Astrocyte (in vitro differentiated cells and primary cell): Measurements from ENCODE around the gene TAF3. TPM values are rescaled to one million over a fixed set of nuclear protein-coding genes. Genes with fewer than 3 reads are reported as not detected.

Experiments
- DNase-seq: peaks from one replicate; pipeline ENCODE4 v3.0.0-alpha.2; 2010; ENCODE audit warnings: low read depth
- FAIRE-seq: peaks from 2 replicates; lab custom pipeline; 2011; peaks lifted over from hg19 to GRCh38; lab: Jason Lieb, UNC
- H2AFZ ChIP-seq: 2 replicates; pipeline ENCODE4 v1.6.0; 2012; ENCODE audit warnings: low read depth, low read length, inconsistent platforms
- H3K27ac ChIP-seq: 2 replicates; pipeline ENCODE4 v1.5.1; 2011; ENCODE audit warnings: low read depth, low read length, inconsistent platforms
- H3K27me3 ChIP-seq: 2 replicates; pipeline ENCODE4 v1.6.0; 2011; ENCODE audit warnings: low read length, inconsistent platforms; ENCODE audit not compliant: insufficient read depth
- H3K36me3 ChIP-seq: 2 replicates; pipeline ENCODE4 v1.5.1; 2011; ENCODE audit warnings: low read length, inconsistent platforms; ENCODE audit not compliant: insufficient read depth
- H3K4me1 ChIP-seq: 2 replicates; pipeline ENCODE4 v1.5.1; 2011; ENCODE audit warnings: low read length, inconsistent platforms; ENCODE audit not compliant: insufficient read depth
- H3K4me2 ChIP-seq: 2 replicates; pipeline ENCODE4 v1.6.0; 2012; ENCODE audit warnings: low read length, inconsistent platforms
- H3K4me3 ChIP-seq: 2 replicates; pipeline ENCODE4 v1.5.1; 2011; ENCODE audit warnings: low read depth, mild to moderate bottlenecking, low read length, inconsistent platforms; ENCODE audit not compliant: insufficient read depth
- H3K79me2 ChIP-seq: 2 replicates; pipeline ENCODE4 v1.6.0; 2012; ENCODE audit warnings: mild to moderate bottlenecking, low read length, inconsistent platforms; ENCODE audit not compliant: insufficient read depth
- H3K9ac ChIP-seq: 2 replicates; pipeline ENCODE4 v1.6.0; 2012; ENCODE audit warnings: mild to moderate bottlenecking, low read length, inconsistent platforms
- H3K9me3 ChIP-seq: 2 replicates; pipeline ENCODE4 v1.5.1; 2012; ENCODE audit warnings: low read depth, mild to moderate bottlenecking, low read length, inconsistent platforms; ENCODE audit not compliant: insufficient read depth
- H4K20me1 ChIP-seq: 2 replicates; pipeline ENCODE4 v1.6.0; 2012; ENCODE audit warnings: low read length, inconsistent platforms; ENCODE audit not compliant: insufficient read depth
- H3K27ac Mint-ChIP-seq: one replicate; pipeline ENCODE4 v1.8.0; 2021; ENCODE audit warnings: mild to moderate bottlenecking, mixed read lengths; ENCODE audit not compliant: unreplicated experiment
- H3K27me3 Mint-ChIP-seq: one replicate; pipeline ENCODE4 v1.8.0; 2021; ENCODE audit warnings: low read depth, mixed read lengths; ENCODE audit not compliant: unreplicated experiment
- H3K36me3 Mint-ChIP-seq: one replicate; pipeline ENCODE4 v1.8.0; 2021; ENCODE audit warnings: low read depth, mixed read lengths; ENCODE audit not compliant: unreplicated experiment
- H3K4me1 Mint-ChIP-seq: one replicate; pipeline ENCODE4 v1.8.0; 2021; ENCODE audit warnings: low read depth, mixed read lengths; ENCODE audit not compliant: unreplicated experiment
- H3K4me3 Mint-ChIP-seq: one replicate; pipeline ENCODE4 v1.8.0; 2021; ENCODE audit warnings: mild to moderate bottlenecking, moderate library complexity, mixed read lengths; ENCODE audit not compliant: unreplicated experiment
- H3K9me3 Mint-ChIP-seq: one replicate; pipeline ENCODE4 v1.8.0; 2021; ENCODE audit warnings: mild to moderate bottlenecking, mixed read lengths; ENCODE audit not compliant: unreplicated experiment
- EZH2 ChIP-seq: IDR thresholded peaks from 2 replicates; pipeline ENCODE4 v1.6.1; 2012; ENCODE audit warnings: mild to moderate bottlenecking, low read length, inconsistent platforms; ENCODE audit not compliant: insufficient read depth
- total RNA-seq: library from RNA; stranded (reverse); gene quantifications from 2 replicates; pipeline ENCODE4 v1.2.1, GENCODE V29; 2021
- TF ChIP-seq, protein P1 (sequence below): IDR thresholded peaks from 2 replicates; pipeline ENCODE4 v1.5.1; 2011; ENCODE audit warnings: low read depth, mild to moderate bottlenecking, inconsistent platforms, low read length, moderate library complexity; ENCODE audit not compliant: insufficient read depth

The TAF3 gene
- total RNA-seq, 1 donor from 2014 or later = 10.2 TPM

DNA sequence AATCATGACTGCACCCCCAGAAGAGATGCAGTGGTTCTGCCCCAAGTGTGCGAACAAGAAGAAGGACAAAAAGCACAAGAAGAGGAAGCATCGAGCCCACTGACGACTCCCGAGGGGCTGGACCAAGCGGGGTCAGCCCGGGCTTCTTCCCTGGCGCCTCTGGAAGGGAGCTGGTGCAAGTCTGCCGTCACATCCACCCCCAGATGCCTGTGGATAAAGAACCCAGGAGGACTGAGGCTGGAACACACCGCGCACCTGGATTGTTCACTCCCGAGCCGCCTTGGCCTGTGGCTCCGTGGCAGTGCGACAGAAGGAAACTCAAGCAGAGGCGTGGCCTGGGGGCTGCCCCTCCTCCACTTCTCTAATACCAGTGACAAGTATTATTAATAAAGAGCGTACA, 196.3 kb downstream of the TAF3 start:
- Histone ChIP-seq H3K4me2 (no peak overlapping the region), H3K27me3 (no peaks in the 10 kb centered on the region), H2AFZ (no peak overlapping the region), H4K20me1 (no peaks in the 10 kb centered on the region), H3K36me3 (no peaks in the 10 kb centered on the region), H3K27ac (no peak overlapping the region), H3K4me1 (no peaks in the 10 kb centered on the region), H3K9me3 (no peaks in the 10 kb centered on the region), H3K9ac (no peak overlapping the region), H3K4me3 (no peak overlapping the region), H3K79me2 (no peaks in the 10 kb centered on the region)
- no peaks in the 10 kb centered on the region for H3K9me3 Mint-ChIP-seq
- FAIRE-seq (no peak), DNase-seq (no peak)
- H3K27me3 Mint-ChIP-seq = no peaks in the 10 kb centered on the region
- peaks cover 14% of the 10 kb centered on the region for H3K4me1 Mint-ChIP-seq
- peaks cover 7% of the 10 kb centered on the region for H3K36me3 Mint-ChIP-seq
- TF ChIP-seq, protein P1, sequence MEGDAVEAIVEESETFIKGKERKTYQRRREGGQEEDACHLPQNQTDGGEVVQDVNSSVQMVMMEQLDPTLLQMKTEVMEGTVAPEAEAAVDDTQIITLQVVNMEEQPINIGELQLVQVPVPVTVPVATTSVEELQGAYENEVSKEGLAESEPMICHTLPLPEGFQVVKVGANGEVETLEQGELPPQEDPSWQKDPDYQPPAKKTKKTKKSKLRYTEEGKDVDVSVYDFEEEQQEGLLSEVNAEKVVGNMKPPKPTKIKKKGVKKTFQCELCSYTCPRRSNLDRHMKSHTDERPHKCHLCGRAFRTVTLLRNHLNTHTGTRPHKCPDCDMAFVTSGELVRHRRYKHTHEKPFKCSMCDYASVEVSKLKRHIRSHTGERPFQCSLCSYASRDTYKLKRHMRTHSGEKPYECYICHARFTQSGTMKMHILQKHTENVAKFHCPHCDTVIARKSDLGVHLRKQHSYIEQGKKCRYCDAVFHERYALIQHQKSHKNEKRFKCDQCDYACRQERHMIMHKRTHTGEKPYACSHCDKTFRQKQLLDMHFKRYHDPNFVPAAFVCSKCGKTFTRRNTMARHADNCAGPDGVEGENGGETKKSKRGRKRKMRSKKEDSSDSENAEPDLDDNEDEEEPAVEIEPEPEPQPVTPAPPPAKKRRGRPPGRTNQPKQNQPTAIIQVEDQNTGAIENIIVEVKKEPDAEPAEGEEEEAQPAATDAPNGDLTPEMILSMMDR = no peak
- TF ChIP-seq EZH2 = no peak
- H3K27ac Mint-ChIP-seq = no peak overlapping the region
- H3K4me3 Mint-ChIP-seq = no peak overlapping the region

DNA sequence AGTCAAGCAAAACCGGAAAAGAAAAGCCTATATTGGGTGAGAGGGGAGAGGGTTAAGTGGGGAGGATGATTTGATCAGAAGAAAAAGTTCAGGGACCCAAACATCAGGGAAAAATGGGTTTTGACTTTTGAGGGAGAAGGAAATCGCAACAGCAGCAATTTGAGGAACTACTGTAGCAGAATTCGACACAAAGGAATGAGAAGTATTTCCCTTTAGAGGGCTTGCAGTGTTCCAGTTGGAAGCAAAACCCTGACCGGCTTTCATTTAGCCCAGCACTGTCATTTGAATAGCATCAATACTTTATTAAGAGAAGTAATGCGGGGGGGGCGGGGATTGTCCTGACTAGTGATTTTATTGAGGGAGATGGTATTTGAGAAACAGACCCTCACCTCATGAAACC, 199.0 kb downstream of the TAF3 start:
- Mint-ChIP-seq H3K9me3 (no peaks in the 10 kb centered on the region), H3K4me3 (no peak overlapping the region), H3K27ac (peak overlapping the region; percentile 77), H3K36me3 (peaks cover 5% of the 10 kb centered on the region), H3K4me1 (peaks cover 14% of the 10 kb centered on the region), H3K27me3 (no peaks in the 10 kb centered on the region)
- Histone ChIP-seq H3K4me2 (no peak overlapping the region), H3K27ac (no peak overlapping the region), H2AFZ (no peak overlapping the region), H3K27me3 (no peaks in the 10 kb centered on the region), H4K20me1 (no peaks in the 10 kb centered on the region), H3K36me3 (no peaks in the 10 kb centered on the region), H3K9ac (no peak overlapping the region), H3K9me3 (no peaks in the 10 kb centered on the region), H3K4me3 (no peak overlapping the region), H3K79me2 (no peaks in the 10 kb centered on the region), H3K4me1 (no peaks in the 10 kb centered on the region)
- no peak for FAIRE-seq
- TF ChIP-seq, protein P1 = no peak
- no peak for TF ChIP-seq EZH2
- DNase-seq = peak; percentile 46

DNA sequence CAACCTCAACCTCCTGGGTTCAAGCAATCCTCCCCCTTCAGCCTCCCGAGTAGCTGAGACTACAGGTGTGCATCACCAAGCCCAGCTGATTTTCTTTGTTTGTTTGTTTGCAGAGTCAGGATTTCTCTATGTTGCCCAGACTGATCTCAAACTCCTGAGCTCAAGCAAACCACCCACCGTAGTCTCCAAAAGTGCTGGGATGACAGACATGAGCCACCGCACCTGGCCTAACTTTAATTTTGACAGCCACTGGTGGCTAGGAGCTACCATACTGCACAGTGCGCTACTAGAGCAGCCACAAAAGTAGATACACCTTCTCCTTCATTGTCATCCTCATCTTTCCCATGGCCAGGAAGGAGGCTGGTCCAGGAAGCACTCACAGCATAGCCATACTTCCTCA, 205.0 kb downstream of the TAF3 start:
- no peak overlapping the region for H3K9ac ChIP-seq
- H2AFZ ChIP-seq = no peak overlapping the region
- peaks cover 11% of the 10 kb centered on the region for H3K27me3 ChIP-seq
- H3K36me3 ChIP-seq = no peaks in the 10 kb centered on the region
- TF ChIP-seq, protein P1 = no peak
- TF ChIP-seq EZH2 = no peak
- H4K20me1 ChIP-seq = no peaks in the 10 kb centered on the region
- no peak overlapping the region for H3K4me2 ChIP-seq
- Mint-ChIP-seq H3K9me3 (no peaks in the 10 kb centered on the region), H3K36me3 (no peaks in the 10 kb centered on the region), H3K4me1 (no peaks in the 10 kb centered on the region), H3K27me3 (peaks cover 15% of the 10 kb centered on the region), H3K27ac (no peak overlapping the region), H3K4me3 (no peak overlapping the region)
- H3K27ac ChIP-seq = no peak overlapping the region
- H3K9me3 ChIP-seq = no peaks in the 10 kb centered on the region
- H3K4me1 ChIP-seq = no peaks in the 10 kb centered on the region
- FAIRE-seq (no peak), DNase-seq (no peak)
- no peaks in the 10 kb centered on the region for H3K79me2 ChIP-seq
- no peak overlapping the region for H3K4me3 ChIP-seq
